ENCODE results near the gene C17orf78. TPM values are rescaled to one million over a fixed set of nuclear protein-coding genes. Genes with fewer than 3 reads are reported as not detected.
A peak's percentile ranks its signal among the peaks of the same experiment; 100 is the strongest.

The C17orf78 gene
- total RNA-seq, 1 donor from 2014 or later = not detected

DNA sequence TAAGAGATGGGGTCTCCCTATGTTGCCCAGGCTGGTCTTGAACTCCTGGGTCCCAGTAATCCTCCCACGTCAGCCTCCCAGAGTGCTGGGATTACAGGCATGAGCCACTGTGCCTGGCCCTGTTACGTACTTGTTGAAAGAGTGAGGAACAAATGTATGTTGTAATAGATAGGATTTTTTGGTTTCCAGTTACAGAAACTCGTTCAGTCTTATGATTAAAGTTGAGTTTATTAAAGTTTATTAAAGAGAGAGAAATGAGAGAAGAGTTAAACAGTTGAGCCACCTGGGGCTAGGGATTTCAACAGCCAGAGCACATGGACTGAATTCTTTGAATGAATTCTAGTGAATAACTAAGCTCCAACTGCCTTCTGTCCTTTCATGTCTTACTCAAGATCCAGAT lies 34.6 kb downstream of the C17orf78 start:
- DNase-seq (ENCODE audit: low read depth) (no peak), FAIRE-seq (no peak)
- Histone ChIP-seq H3K4me1 (ENCODE audit: insufficient read depth, low read length) (peaks cover 1% of the 10 kb centered on the region), H2AFZ (ENCODE audit: low read depth, low read length) (no peak overlapping the region), H3K79me2 (ENCODE audit: insufficient read depth, low read length) (peaks cover 37% of the 10 kb centered on the region), H4K20me1 (ENCODE audit: insufficient read depth, low read length) (peaks cover 10% of the 10 kb centered on the region), H3K9ac (ENCODE audit: low read length) (no peak overlapping the region), H3K27me3 (ENCODE audit: insufficient read depth, low read length) (no peaks in the 10 kb centered on the region), H3K4me3 (ENCODE audit: insufficient read depth, low read depth, low read length) (no peak overlapping the region), H3K36me3 (ENCODE audit: insufficient read depth, low read length) (peaks cover 17% of the 10 kb centered on the region), H3K27ac (ENCODE audit: low read depth, low read length) (no peak overlapping the region), H3K4me2 (ENCODE audit: low read length) (no peak overlapping the region), H3K9me3 (ENCODE audit: insufficient read depth, low read depth, low read length) (no peaks in the 10 kb centered on the region)
- Mint-ChIP-seq H3K4me3 (ENCODE audit: unreplicated experiment) (no peak overlapping the region), H3K9me3 (ENCODE audit: unreplicated experiment) (no peaks in the 10 kb centered on the region), H3K36me3 (ENCODE audit: low read depth, unreplicated experiment) (peaks cover 12% of the 10 kb centered on the region), H3K4me1 (ENCODE audit: low read depth, unreplicated experiment) (peaks cover 2% of the 10 kb centered on the region), H3K27ac (ENCODE audit: unreplicated experiment) (no peak overlapping the region), H3K27me3 (ENCODE audit: low read depth, unreplicated experiment) (no peaks in the 10 kb centered on the region)
- TF ChIP-seq EZH2 (IDR thresholded peaks at IDR 0.05; ENCODE audit: insufficient read depth, low read length) = no peak
- TF ChIP-seq, protein P1, sequence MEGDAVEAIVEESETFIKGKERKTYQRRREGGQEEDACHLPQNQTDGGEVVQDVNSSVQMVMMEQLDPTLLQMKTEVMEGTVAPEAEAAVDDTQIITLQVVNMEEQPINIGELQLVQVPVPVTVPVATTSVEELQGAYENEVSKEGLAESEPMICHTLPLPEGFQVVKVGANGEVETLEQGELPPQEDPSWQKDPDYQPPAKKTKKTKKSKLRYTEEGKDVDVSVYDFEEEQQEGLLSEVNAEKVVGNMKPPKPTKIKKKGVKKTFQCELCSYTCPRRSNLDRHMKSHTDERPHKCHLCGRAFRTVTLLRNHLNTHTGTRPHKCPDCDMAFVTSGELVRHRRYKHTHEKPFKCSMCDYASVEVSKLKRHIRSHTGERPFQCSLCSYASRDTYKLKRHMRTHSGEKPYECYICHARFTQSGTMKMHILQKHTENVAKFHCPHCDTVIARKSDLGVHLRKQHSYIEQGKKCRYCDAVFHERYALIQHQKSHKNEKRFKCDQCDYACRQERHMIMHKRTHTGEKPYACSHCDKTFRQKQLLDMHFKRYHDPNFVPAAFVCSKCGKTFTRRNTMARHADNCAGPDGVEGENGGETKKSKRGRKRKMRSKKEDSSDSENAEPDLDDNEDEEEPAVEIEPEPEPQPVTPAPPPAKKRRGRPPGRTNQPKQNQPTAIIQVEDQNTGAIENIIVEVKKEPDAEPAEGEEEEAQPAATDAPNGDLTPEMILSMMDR (IDR thresholded peaks at IDR 0.05; ENCODE audit: insufficient read depth, low read depth, low read length) = no peak

DNA sequence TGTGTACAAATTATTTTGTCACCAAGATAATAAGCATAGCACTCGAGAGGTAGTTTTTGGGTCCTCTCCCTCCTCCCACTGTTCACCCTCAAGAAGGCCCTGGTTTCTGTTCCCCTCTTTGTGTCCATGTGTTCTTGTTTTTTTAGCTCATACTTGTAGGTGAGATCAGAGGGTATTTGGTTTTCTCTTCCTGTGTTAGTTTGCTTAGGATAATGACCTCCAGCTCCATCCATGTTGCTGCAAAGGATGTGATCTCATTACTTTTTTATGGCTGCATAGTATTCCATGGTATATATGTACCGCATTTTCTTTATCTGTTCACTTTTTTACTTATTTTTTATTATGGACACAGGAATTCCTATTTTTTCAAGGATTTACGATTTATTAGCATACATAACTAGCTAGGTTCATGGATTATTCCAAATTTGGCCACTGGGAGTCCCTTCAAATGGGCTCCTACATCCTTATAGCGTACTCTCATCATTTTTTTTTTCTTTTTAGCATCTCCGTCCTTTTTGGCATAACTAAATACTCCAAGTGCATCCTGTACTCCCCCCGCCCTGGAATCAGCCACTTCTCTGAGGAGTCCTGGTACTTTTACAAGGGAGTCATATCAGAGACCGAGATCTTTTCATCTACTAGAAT lies 38.2 kb downstream of the C17orf78 start:
- Histone ChIP-seq H4K20me1 (ENCODE audit: insufficient read depth, low read length) (peaks cover 15% of the 10 kb centered on the region), H3K9me3 (ENCODE audit: insufficient read depth, low read depth, low read length) (no peaks in the 10 kb centered on the region), H3K4me3 (ENCODE audit: insufficient read depth, low read depth, low read length) (no peak overlapping the region), H3K27me3 (ENCODE audit: insufficient read depth, low read length) (no peaks in the 10 kb centered on the region), H3K27ac (ENCODE audit: low read depth, low read length) (no peak overlapping the region), H2AFZ (ENCODE audit: low read depth, low read length) (no peak overlapping the region), H3K9ac (ENCODE audit: low read length) (no peak overlapping the region), H3K79me2 (ENCODE audit: insufficient read depth, low read length) (peaks cover 10% of the 10 kb centered on the region), H3K36me3 (ENCODE audit: insufficient read depth, low read length) (peaks cover 17% of the 10 kb centered on the region), H3K4me2 (ENCODE audit: low read length) (no peak overlapping the region), H3K4me1 (ENCODE audit: insufficient read depth, low read length) (no peaks in the 10 kb centered on the region)
- TF ChIP-seq, protein P1 (IDR thresholded peaks at IDR 0.05; ENCODE audit: insufficient read depth, low read depth, low read length) = peak; percentile 39
- no peak for TF ChIP-seq EZH2 (IDR thresholded peaks at IDR 0.05; ENCODE audit: insufficient read depth, low read length)
- H3K4me3 Mint-ChIP-seq (ENCODE audit: unreplicated experiment) = no peak overlapping the region
- no peak for DNase-seq (ENCODE audit: low read depth)
- peaks cover 11% of the 10 kb centered on the region for H3K36me3 Mint-ChIP-seq (ENCODE audit: low read depth, unreplicated experiment)
- H3K27me3 Mint-ChIP-seq (ENCODE audit: low read depth, unreplicated experiment) = no peaks in the 10 kb centered on the region
- no peak for FAIRE-seq
- no peaks in the 10 kb centered on the region for H3K9me3 Mint-ChIP-seq (ENCODE audit: unreplicated experiment)
- H3K27ac Mint-ChIP-seq (ENCODE audit: unreplicated experiment) = no peak overlapping the region
- H3K4me1 Mint-ChIP-seq (ENCODE audit: low read depth, unreplicated experiment) = no peaks in the 10 kb centered on the region

DNA sequence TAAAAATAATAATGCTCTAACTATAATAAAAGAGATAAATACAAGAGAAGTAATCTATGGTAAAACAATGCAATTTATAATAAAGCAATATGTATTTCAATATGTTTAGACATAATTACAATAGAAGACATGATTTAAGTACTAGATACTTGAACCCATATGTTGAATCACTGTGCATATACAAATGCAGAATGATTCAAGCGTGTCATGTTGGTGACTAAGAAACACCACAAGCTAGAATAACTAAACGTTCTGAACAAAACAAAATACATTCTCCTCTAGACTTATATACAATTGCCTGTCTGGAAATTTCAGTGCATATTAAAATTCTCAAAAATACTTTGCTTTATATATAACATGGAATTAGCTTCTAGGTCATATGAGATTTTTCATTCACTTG lies 42.1 kb downstream of the C17orf78 start:
- Histone ChIP-seq H3K27ac (ENCODE audit: low read depth, low read length) (no peak overlapping the region), H3K79me2 (ENCODE audit: insufficient read depth, low read length) (peaks cover 2% of the 10 kb centered on the region), H3K27me3 (ENCODE audit: insufficient read depth, low read length) (no peaks in the 10 kb centered on the region), H3K36me3 (ENCODE audit: insufficient read depth, low read length) (peaks cover 13% of the 10 kb centered on the region), H3K9ac (ENCODE audit: low read length) (no peak overlapping the region), H4K20me1 (ENCODE audit: insufficient read depth, low read length) (peaks cover 20% of the 10 kb centered on the region), H3K9me3 (ENCODE audit: insufficient read depth, low read depth, low read length) (no peaks in the 10 kb centered on the region), H2AFZ (ENCODE audit: low read depth, low read length) (no peak overlapping the region), H3K4me1 (ENCODE audit: insufficient read depth, low read length) (no peaks in the 10 kb centered on the region), H3K4me3 (ENCODE audit: insufficient read depth, low read depth, low read length) (no peak overlapping the region), H3K4me2 (ENCODE audit: low read length) (no peak overlapping the region)
- TF ChIP-seq EZH2 (IDR thresholded peaks at IDR 0.05; ENCODE audit: insufficient read depth, low read length) = no peak
- TF ChIP-seq, protein P1 (IDR thresholded peaks at IDR 0.05; ENCODE audit: insufficient read depth, low read depth, low read length) = no peak
- no peaks in the 10 kb centered on the region for H3K9me3 Mint-ChIP-seq (ENCODE audit: unreplicated experiment)
- no peaks in the 10 kb centered on the region for H3K27me3 Mint-ChIP-seq (ENCODE audit: low read depth, unreplicated experiment)
- FAIRE-seq = no peak
- H3K36me3 Mint-ChIP-seq (ENCODE audit: low read depth, unreplicated experiment) = peaks cover 11% of the 10 kb centered on the region
- DNase-seq (ENCODE audit: low read depth) = peak; percentile 23
- no peak overlapping the region for H3K27ac Mint-ChIP-seq (ENCODE audit: unreplicated experiment)
- no peaks in the 10 kb centered on the region for H3K4me1 Mint-ChIP-seq (ENCODE audit: low read depth, unreplicated experiment)
- H3K4me3 Mint-ChIP-seq (ENCODE audit: unreplicated experiment) = no peak overlapping the region
